Left lung (tissue), 10 donors: Measurements from ENCODE around the gene CDH22. TPM values are rescaled to one million over a fixed set of nuclear protein-coding genes. Genes with fewer than 3 reads are reported as not detected.

Experiments
- ATAC-seq: fragments of 200-7000 bp; cut with Tn5 transposase; one replicate; pipeline ENCODE4 v1.9.1; 2020; ENCODE audit warnings: moderate library complexity
- DNase-seq, 4 donors: peaks; one replicate each; pipeline ENCODE4 v3.0.0-alpha.2; 2013 to 2020
- H3K27ac ChIP-seq, 2 donors: fragments of 200-600 bp; sonication (generic) in 1 of 2; one replicate each; pipeline versions ENCODE4 v1.5.0 to v1.8.0; 2020 to 2021
- H3K27me3 ChIP-seq, 2 donors: fragments of 200-600 bp; sonication (generic) in 1 of 2; one replicate each; pipeline versions ENCODE4 v1.5.0 to v1.8.0; 2020 to 2021
- H3K36me3 ChIP-seq, 2 donors: fragments of 200-600 bp; sonication (generic) in 1 of 2; one replicate each; pipeline versions ENCODE4 v1.5.0 to v1.8.0; 2020 to 2021
- H3K4me1 ChIP-seq, 2 donors: fragments of 200-600 bp; one replicate each; pipeline ENCODE4 v1.8.0; 2021
- H3K4me3 ChIP-seq, 2 donors: fragments of 200-600 bp; sonication (generic) in 1 of 2; one replicate each; pipeline versions ENCODE4 v1.5.0 to v1.8.0; 2020 to 2021; ENCODE audit warnings: mild to moderate bottlenecking in 1 of 2
- H3K9me3 ChIP-seq, 2 donors: fragments of 200-600 bp; sonication (generic) in 1 of 2; one replicate each; pipeline versions ENCODE4 v1.5.0 to v1.8.0; 2020 to 2021
- CTCF ChIP-seq, 2 donors: fragments of 200-600 bp; sonication (generic) in 1 of 2; IDR thresholded peaks; one replicate each; pipeline versions ENCODE4 v1.5.0 to v1.8.0; 2021; ENCODE audit warnings: antibody characterized with exemption in 2 of 2
- intact Hi-C, 2 donors: fragments of 100-400 bp; cut with DNase I; formaldehyde crosslinking; loops; one replicate each; pipeline versions ENCODE4 v1.11.2 to v1.14.2; 2022
- polyA plus RNA-seq, 6 donors: library from polyadenylated mRNA; unstranded; fragments of 120-200 nt; gene quantifications; one replicate each; pipeline ENCODE4 v1.2.1, GENCODE V29; 2013; ENCODE audit not compliant: insufficient read length in 6 of 6
- total RNA-seq, 2 donors: library from RNA; stranded (reverse); fragmentation: NEBNext Ultra II Directional; extraction: Animal tissue kit (Norgen Biotek cat#: 25700); gene quantifications; one replicate each; pipeline ENCODE4 v1.2.1, GENCODE V29; 2021
- donor health status: DM: no; HTN: yes; CAD: no.
- donor health status: DM: no; HTN: no; CAD: no.

CDH22 gene
- total and polyA plus RNA-seq, 8 donors, result 0.06 to 0.26 (median 0.08) TPM; not detected in 2

GRCh38 chr20:46139908-46140482 is 168.3 kb downstream of the CDH22 start:
- H3K27ac ChIP-seq, result no peak overlapping the region
- H3K4me1 ChIP-seq, result no peaks in the 10 kb centered on the region
- peaks cover 0 to 74% of the 10 kb centered on the region in 2 donors for H3K27me3 ChIP-seq
- DNase-seq (no peak), ATAC-seq (no peak)
- H3K4me3 ChIP-seq, result no peak overlapping the region
- H3K36me3 ChIP-seq, result no peaks in the 10 kb centered on the region
- intact Hi-C loops, result no loop called here
- H3K9me3 ChIP-seq, result no peaks in the 10 kb centered on the region
- no peak for TF ChIP-seq CTCF (IDR thresholded peaks at IDR 0.05)

GRCh38 chr20:46139266-46139889 is 168.9 kb downstream of the CDH22 start:
- DNase-seq, result no peak
- Histone ChIP-seq H3K36me3 (no peaks in the 10 kb centered on the region), H3K4me3 (no peak overlapping the region), H3K27ac (no peak overlapping the region), H3K4me1 (no peaks in the 10 kb centered on the region), H3K9me3 (no peaks in the 10 kb centered on the region), H3K27me3 (peaks cover 0 to 81% of the 10 kb centered on the region in 2 donors)
- no peak for TF ChIP-seq CTCF (IDR thresholded peaks at IDR 0.05)
- intact Hi-C loops, result no loop called here
- no peak for ATAC-seq

- Histone ChIP-seq H3K36me3 (no peaks in the 10 kb centered on the region), H3K27ac (no peak overlapping the region), H3K27me3 (peaks cover 0 to 96% of the 10 kb centered on the region in 2 donors), H3K4me3 (no peak overlapping the region), H3K4me1 (no peaks in the 10 kb centered on the region), H3K9me3 (no peaks in the 10 kb centered on the region)
- intact Hi-C loops, result no loop called here
- no peak for ATAC-seq
- DNase-seq, result no peak
- TF ChIP-seq CTCF (IDR thresholded peaks at IDR 0.05), result no peak
These were observed 170.5 kb downstream of the CDH22 start for GRCh38 chr20:46137816-46138215.

- intact Hi-C loops, result no loop called here
- Histone ChIP-seq H3K36me3 (no peaks in the 10 kb centered on the region), H3K4me1 (no peaks in the 10 kb centered on the region), H3K9me3 (no peaks in the 10 kb centered on the region), H3K27me3 (peaks cover 0 to 94% of the 10 kb centered on the region in 2 donors), H3K4me3 (no peak overlapping the region), H3K27ac (no peak overlapping the region)
- no peak for TF ChIP-seq CTCF (IDR thresholded peaks at IDR 0.05)
- DNase-seq (no peak), ATAC-seq (no peak)
These were observed 172.3 kb downstream of the CDH22 start for GRCh38 chr20:46135856-46136633.

- intact Hi-C loops, result no loop called here
- ATAC-seq, result no peak
- H3K4me3 ChIP-seq, result no peak overlapping the region
- H3K9me3 ChIP-seq, result no peaks in the 10 kb centered on the region
- TF ChIP-seq CTCF (IDR thresholded peaks at IDR 0.05), result no peak
- H3K27me3 ChIP-seq, result peaks cover 0 to 92% of the 10 kb centered on the region in 2 donors
- no peaks in the 10 kb centered on the region for H3K4me1 ChIP-seq
- H3K27ac ChIP-seq, result no peak overlapping the region
- H3K36me3 ChIP-seq, result no peaks in the 10 kb centered on the region
- no peak for DNase-seq
These were observed 173.6 kb downstream of the CDH22 start for GRCh38 chr20:46134716-46135115.
